ENCODE data around the gene ACOT13.
"Not testable (repeated sequence)": the region's sequence is repeated elsewhere in the genome, so short reads cannot be mapped to it uniquely, and the experiment has no call there.

The ACOT13 gene

DNA sequence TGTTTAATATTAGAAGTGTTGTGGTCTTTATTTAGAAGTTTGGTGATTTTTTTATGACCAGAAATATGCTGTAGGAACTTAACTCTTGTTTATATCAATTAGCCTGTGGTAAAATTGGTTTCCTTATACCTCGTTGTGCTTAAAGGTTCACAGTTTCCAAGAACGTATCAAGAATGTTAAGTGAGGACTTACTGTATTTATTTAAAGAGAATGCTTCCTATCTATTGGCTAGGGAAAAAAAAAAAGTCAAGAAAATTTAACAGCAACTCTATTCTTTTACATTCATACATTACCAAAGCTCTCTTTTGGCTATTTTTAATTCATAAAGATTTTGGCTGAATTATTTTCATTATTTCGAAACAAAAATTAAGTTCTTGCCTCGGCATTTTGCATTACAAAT, 22.5 kb upstream of the ACOT13 start:
- Histone ChIP-seq H3K4me3 (ENCODE audit: low read length) (no peak overlapping the region), H3K9ac (ENCODE audit: low read length) (no peak overlapping the region), H3K9me3 (ENCODE audit: control insufficient read depth, low read length) (no peaks in the 10 kb centered on the region), H3K4me1 (ENCODE audit: control insufficient read depth, insufficient read depth, low read length) (peaks cover 6% of the 10 kb centered on the region), H3K36me3 (ENCODE audit: control insufficient read depth, insufficient read depth, low read length) (no peaks in the 10 kb centered on the region), H3K27me3 (ENCODE audit: control insufficient read depth, insufficient read depth, low read length) (peaks cover 11% of the 10 kb centered on the region)

DNA sequence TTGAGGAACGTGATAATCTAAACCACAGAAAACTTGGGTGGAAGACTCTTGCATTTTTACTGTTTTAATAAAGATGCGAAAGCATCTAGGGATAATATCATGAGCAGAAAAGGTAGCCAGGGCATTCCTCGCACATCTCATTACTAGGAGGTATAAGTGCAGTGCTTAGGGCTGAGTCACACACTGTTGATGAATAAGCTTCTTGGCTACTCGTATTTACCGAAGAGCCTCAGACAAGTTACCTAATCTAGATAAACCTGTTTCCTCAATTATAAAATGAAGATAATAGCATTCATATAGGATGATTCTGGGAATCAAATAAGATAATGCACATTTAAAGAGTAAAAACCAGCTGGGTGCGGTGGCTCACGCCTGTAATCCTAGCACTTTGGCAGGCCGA, 20.1 kb upstream of the ACOT13 start:
- Histone ChIP-seq H3K36me3 (ENCODE audit: control insufficient read depth, insufficient read depth, low read length) (no peaks in the 10 kb centered on the region), H3K9ac (ENCODE audit: low read length) (no peak overlapping the region), H3K27me3 (ENCODE audit: control insufficient read depth, insufficient read depth, low read length) (peaks cover 11% of the 10 kb centered on the region), H3K4me3 (ENCODE audit: low read length) (no peak overlapping the region), H3K9me3 (ENCODE audit: control insufficient read depth, low read length) (no peaks in the 10 kb centered on the region), H3K4me1 (ENCODE audit: control insufficient read depth, insufficient read depth, low read length) (peaks cover 6% of the 10 kb centered on the region)

DNA sequence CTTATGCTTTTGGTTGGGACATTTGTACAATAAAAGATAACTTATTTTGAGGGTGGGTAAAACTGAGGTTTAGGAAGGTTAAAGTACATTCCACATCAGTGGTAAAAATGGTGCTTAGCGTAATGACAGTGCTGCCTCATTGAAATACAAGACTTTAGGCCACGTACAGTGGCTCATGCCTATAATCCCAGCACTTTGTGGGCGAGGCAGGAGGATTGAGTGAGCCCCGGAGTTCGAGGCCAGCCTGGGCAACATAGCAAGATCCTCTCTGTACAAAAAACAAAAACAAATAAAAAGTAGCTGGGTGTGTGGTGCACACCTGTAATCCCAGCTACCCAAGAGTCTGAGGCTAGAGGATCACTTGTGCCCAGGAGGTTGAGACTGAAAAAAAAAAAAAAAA, 18.6 kb upstream of the ACOT13 start:
- H3K4me3 ChIP-seq (ENCODE audit: low read length): no peak overlapping the region
- no peaks in the 10 kb centered on the region for H3K36me3 ChIP-seq (ENCODE audit: control insufficient read depth, insufficient read depth, low read length)
- H3K9ac ChIP-seq (ENCODE audit: low read length): no peak overlapping the region
- no peaks in the 10 kb centered on the region for H3K9me3 ChIP-seq (ENCODE audit: control insufficient read depth, low read length)
- peaks cover 6% of the 10 kb centered on the region for H3K4me1 ChIP-seq (ENCODE audit: control insufficient read depth, insufficient read depth, low read length)
- H3K27me3 ChIP-seq (ENCODE audit: control insufficient read depth, insufficient read depth, low read length): peaks cover 11% of the 10 kb centered on the region

DNA sequence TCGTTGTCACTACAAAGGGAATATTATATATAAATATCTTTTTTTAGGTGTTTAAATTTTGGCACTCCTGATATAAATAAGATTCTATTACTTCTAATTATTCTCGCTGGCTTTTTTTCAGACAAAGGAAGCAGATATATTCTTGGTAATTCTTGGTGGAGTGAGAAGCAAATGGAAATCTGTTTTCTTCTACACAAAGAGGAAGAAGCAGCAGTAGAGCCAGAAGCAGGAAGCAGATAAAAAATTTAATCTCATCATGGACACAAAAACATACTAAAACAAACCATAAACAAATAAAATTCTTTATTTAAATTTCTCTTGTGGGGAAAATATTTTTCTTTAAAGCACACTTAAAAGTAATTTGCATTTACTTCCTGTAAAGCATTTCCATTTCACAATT, 17.2 kb upstream of the ACOT13 start:
- Histone ChIP-seq H3K9me3 (ENCODE audit: control insufficient read depth, low read length) (no peaks in the 10 kb centered on the region), H3K9ac (ENCODE audit: low read length) (no peak overlapping the region), H3K4me1 (ENCODE audit: control insufficient read depth, insufficient read depth, low read length) (peaks cover 6% of the 10 kb centered on the region), H3K27me3 (ENCODE audit: control insufficient read depth, insufficient read depth, low read length) (peaks cover under 1% of the 10 kb centered on the region), H3K36me3 (ENCODE audit: control insufficient read depth, insufficient read depth, low read length) (no peaks in the 10 kb centered on the region), H3K4me3 (ENCODE audit: low read length) (no peak overlapping the region)

GRCh38 chr6:24650365-24650764, 16.5 kb upstream of the ACOT13 start:
- Histone ChIP-seq H3K36me3 (ENCODE audit: control insufficient read depth, insufficient read depth, low read length) (no peaks in the 10 kb centered on the region), H3K4me1 (ENCODE audit: control insufficient read depth, insufficient read depth, low read length) (peaks cover 6% of the 10 kb centered on the region), H3K9ac (ENCODE audit: low read length) (no peak overlapping the region), H3K9me3 (ENCODE audit: control insufficient read depth, low read length) (no peaks in the 10 kb centered on the region), H3K27me3 (ENCODE audit: control insufficient read depth, insufficient read depth, low read length) (no peaks in the 10 kb centered on the region), H3K4me3 (ENCODE audit: low read length) (no peak overlapping the region)

DNA sequence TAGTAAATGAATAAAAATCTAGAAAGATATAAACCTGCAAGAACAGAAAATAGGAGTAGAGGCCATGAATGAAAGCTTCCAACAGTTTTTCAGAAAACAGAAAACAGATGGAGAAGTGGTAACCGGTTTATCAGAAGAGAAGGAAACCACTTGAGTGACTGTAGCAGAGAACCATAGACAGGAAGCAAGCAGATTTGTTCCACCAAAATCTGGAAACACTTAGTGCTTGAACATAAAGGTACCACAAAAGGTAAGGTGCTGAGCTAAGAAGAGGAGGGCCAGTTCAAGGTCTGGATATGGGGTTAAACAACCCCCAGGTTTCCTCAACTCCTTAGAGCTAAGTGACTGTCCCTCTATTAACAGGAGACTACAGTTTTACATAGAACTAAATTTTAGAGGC, 11.7 kb upstream of the ACOT13 start:
- Histone ChIP-seq H3K36me3 (ENCODE audit: control insufficient read depth, insufficient read depth, low read length) (no peaks in the 10 kb centered on the region), H3K9me3 (ENCODE audit: control insufficient read depth, low read length) (no peaks in the 10 kb centered on the region), H3K9ac (ENCODE audit: low read length) (no peak overlapping the region), H3K4me1 (ENCODE audit: control insufficient read depth, insufficient read depth, low read length) (peaks cover 13% of the 10 kb centered on the region), H3K27me3 (ENCODE audit: control insufficient read depth, insufficient read depth, low read length) (no peaks in the 10 kb centered on the region), H3K4me3 (ENCODE audit: low read length) (no peak overlapping the region)

- no peaks in the 10 kb centered on the region for H3K27me3 ChIP-seq (ENCODE audit: control insufficient read depth, insufficient read depth, low read length)
- H3K36me3 ChIP-seq (ENCODE audit: control insufficient read depth, insufficient read depth, low read length): no peaks in the 10 kb centered on the region
- peaks cover 13% of the 10 kb centered on the region for H3K4me1 ChIP-seq (ENCODE audit: control insufficient read depth, insufficient read depth, low read length)
- no peak overlapping the region for H3K4me3 ChIP-seq (ENCODE audit: low read length)
- H3K9me3 ChIP-seq (ENCODE audit: control insufficient read depth, low read length): no peaks in the 10 kb centered on the region
- no peak overlapping the region for H3K9ac ChIP-seq (ENCODE audit: low read length)
Observed at GRCh38 chr6:24658573-24659560, 8.0 kb upstream of the ACOT13 start.

DNA sequence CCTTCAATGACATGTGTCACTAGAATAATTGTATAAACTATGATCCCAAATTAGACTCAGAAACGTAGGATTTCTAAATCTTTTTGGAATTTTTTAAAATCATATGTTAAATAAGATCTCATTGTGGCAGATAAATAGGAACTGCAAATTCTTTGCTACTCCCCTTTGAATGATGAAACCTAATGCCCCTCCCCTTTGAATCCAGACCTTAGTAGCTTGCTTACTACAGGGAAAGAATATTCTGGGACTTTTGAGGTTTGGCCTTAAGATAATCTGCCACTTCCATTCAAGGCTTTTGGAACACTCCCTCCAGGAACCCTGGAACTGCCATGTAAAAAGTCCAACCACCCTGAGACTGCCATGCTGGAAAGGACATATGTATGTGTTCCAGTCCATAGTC, 7.3 kb upstream of the ACOT13 start:
- Histone ChIP-seq H3K4me3 (ENCODE audit: low read length) (no peak overlapping the region), H3K9me3 (ENCODE audit: control insufficient read depth, low read length) (no peaks in the 10 kb centered on the region), H3K4me1 (ENCODE audit: control insufficient read depth, insufficient read depth, low read length) (peaks cover 13% of the 10 kb centered on the region), H3K9ac (ENCODE audit: low read length) (no peak overlapping the region), H3K36me3 (ENCODE audit: control insufficient read depth, insufficient read depth, low read length) (no peaks in the 10 kb centered on the region), H3K27me3 (ENCODE audit: control insufficient read depth, insufficient read depth, low read length) (no peaks in the 10 kb centered on the region)

DNA sequence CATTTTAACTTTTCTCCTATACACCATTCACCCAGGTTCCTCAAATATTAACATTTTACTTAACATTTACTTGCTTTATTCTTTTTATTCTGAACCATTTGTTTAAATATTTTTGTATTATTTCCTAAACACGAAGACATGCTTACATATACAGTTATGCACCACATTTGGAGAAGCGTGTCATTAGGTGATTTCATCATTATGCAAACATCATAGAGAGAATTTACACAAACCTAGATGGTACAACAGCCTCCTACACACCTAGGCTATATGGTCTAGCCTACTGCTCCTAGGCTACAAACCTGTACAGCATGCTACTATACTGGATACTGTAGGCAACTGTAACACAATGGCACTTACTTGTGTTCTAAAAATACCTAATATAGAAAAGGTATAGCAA, 6.8 kb upstream of the ACOT13 start:
- peaks cover 13% of the 10 kb centered on the region for H3K4me1 ChIP-seq (ENCODE audit: control insufficient read depth, insufficient read depth, low read length)
- no peaks in the 10 kb centered on the region for H3K36me3 ChIP-seq (ENCODE audit: control insufficient read depth, insufficient read depth, low read length)
- no peak overlapping the region for H3K4me3 ChIP-seq (ENCODE audit: low read length)

DNA sequence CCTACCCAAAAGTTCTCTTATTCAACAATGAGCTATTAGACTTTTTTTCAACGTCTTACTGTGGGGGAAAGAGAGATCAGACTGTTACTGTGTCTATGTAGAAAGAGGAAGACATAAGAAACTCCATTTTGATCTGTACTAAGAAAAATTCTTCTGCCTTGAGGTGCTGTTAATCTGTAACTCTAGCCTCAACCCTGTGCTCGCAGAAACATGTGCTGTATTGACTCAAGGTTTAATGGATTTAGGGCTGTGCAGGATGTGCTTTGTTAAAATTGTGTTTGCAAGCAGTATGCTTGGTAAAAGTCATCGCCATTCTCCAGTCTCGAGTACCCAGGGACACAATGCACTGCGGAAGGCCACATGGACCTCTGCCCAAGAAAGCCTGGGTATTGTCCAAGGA, 5.1 kb upstream of the ACOT13 start:
- not testable (repeated sequence) for H3K27me3 ChIP-seq (ENCODE audit: control insufficient read depth, insufficient read depth, low read length); H3K36me3 ChIP-seq (ENCODE audit: control insufficient read depth, insufficient read depth, low read length); H3K9me3 ChIP-seq (ENCODE audit: control insufficient read depth, low read length); H3K9ac ChIP-seq (ENCODE audit: low read length); H3K4me3 ChIP-seq (ENCODE audit: low read length)
- peaks cover 13% of the 10 kb centered on the region for H3K4me1 ChIP-seq (ENCODE audit: control insufficient read depth, insufficient read depth, low read length)

More for the DNA sequence above, 6.8 kb upstream of the ACOT13 start:
- Histone ChIP-seq H3K9ac (ENCODE audit: low read length) (no peak overlapping the region), H3K9me3 (ENCODE audit: control insufficient read depth, low read length) (no peaks in the 10 kb centered on the region), H3K27me3 (ENCODE audit: control insufficient read depth, insufficient read depth, low read length) (no peaks in the 10 kb centered on the region)

- Histone ChIP-seq H3K36me3 (ENCODE audit: control insufficient read depth, insufficient read depth, low read length) (no peaks in the 10 kb centered on the region), H3K4me1 (ENCODE audit: control insufficient read depth, insufficient read depth, low read length) (peaks cover 13% of the 10 kb centered on the region), H3K4me3 (ENCODE audit: low read length) (no peak overlapping the region)
Observed at GRCh38 chr6:24662236-24662635, 4.6 kb upstream of the ACOT13 start.

GRCh38 chr6:24663189-24663588, 3.7 kb upstream of the ACOT13 start:
- Histone ChIP-seq H3K36me3 (ENCODE audit: control insufficient read depth, insufficient read depth, low read length) (no peaks in the 10 kb centered on the region), H3K4me3 (ENCODE audit: low read length) (no peak overlapping the region), H3K9me3 (ENCODE audit: control insufficient read depth, low read length) (no peaks in the 10 kb centered on the region), H3K9ac (ENCODE audit: low read length) (no peak overlapping the region), H3K4me1 (ENCODE audit: control insufficient read depth, insufficient read depth, low read length) (peaks cover 13% of the 10 kb centered on the region), H3K27me3 (ENCODE audit: control insufficient read depth, insufficient read depth, low read length) (no peaks in the 10 kb centered on the region)

More at GRCh38 chr6:24662236-24662635, 4.6 kb upstream of the ACOT13 start:
- no peaks in the 10 kb centered on the region for H3K9me3 ChIP-seq (ENCODE audit: control insufficient read depth, low read length)
- no peak overlapping the region for H3K9ac ChIP-seq (ENCODE audit: low read length)
- H3K27me3 ChIP-seq (ENCODE audit: control insufficient read depth, insufficient read depth, low read length): no peaks in the 10 kb centered on the region
